Cardiac muscle cell (in vitro differentiated cells and primary cell): ENCODE measurements around the gene FGFR3. TPM values are rescaled to one million over a fixed set of nuclear protein-coding genes. Genes with fewer than 3 reads are reported as not detected.
A peak's percentile ranks its signal among the peaks of the same experiment; 100 is the strongest.

Experiments used
- DNase-seq, 2 donors: peaks; one replicate each; pipeline versions ENCODE4 v3.0.0 to v3.0.0-alpha.2; 2010 to 2017; ENCODE audit warnings: low read depth in 1 of 2, low spot score in 1 of 2
- H3K27ac ChIP-seq: fragments of 200-600 bp; sonication (generic); 2 replicates; pipeline ENCODE4 v1.5.1; 2016
- H3K27me3 ChIP-seq: fragments of 200-600 bp; sonication (generic); 2 replicates; pipeline ENCODE4 v1.6.0; 2016; ENCODE audit warnings: control low read depth
- H3K36me3 ChIP-seq: fragments of 200-600 bp; sonication (generic); 2 replicates; pipeline ENCODE4 v1.5.1; 2016; ENCODE audit warnings: control low read depth
- H3K4me1 ChIP-seq: fragments of 200-600 bp; sonication (generic); 2 replicates; pipeline ENCODE4 v1.8.1; 2017; ENCODE audit warnings: low read depth, mild to moderate bottlenecking, mixed run types
- H3K4me3 ChIP-seq: fragments of 200-600 bp; sonication (generic); 2 replicates; pipeline ENCODE4 v1.5.1; 2016; ENCODE audit warnings: mild to moderate bottlenecking
- H3K9me3 ChIP-seq: fragments of 200-600 bp; sonication (generic); 2 replicates; pipeline ENCODE4 v1.5.1; 2017; ENCODE audit warnings: low read depth, mild to moderate bottlenecking, control low read depth
- polyA plus RNA-seq: library from polyadenylated mRNA; unstranded; fragments of >200 nt; fragmentation: Nextera tagmentation; extraction: Ambion mirVana; gene quantifications from 2 replicates; pipeline ENCODE4 v1.2.1, GENCODE V29; 2016
- total RNA-seq: library from RNA; depleted of rRNA; stranded (reverse); fragments of >200 nt; gene quantifications from 2 replicates; pipeline ENCODE4 v1.2.3, GENCODE V29; 2016
- TF ChIP-seq, protein P1 (sequence below): IDR thresholded peaks from 2 replicates; pipeline ENCODE4 v1.5.1; 2012; ENCODE audit warnings: low read depth, mild to moderate bottlenecking, low read length

The FGFR3 gene
- total and polyA plus RNA-seq, 2 experiments from 2014 or later, result 39.2 to 47.3 TPM

DNA sequence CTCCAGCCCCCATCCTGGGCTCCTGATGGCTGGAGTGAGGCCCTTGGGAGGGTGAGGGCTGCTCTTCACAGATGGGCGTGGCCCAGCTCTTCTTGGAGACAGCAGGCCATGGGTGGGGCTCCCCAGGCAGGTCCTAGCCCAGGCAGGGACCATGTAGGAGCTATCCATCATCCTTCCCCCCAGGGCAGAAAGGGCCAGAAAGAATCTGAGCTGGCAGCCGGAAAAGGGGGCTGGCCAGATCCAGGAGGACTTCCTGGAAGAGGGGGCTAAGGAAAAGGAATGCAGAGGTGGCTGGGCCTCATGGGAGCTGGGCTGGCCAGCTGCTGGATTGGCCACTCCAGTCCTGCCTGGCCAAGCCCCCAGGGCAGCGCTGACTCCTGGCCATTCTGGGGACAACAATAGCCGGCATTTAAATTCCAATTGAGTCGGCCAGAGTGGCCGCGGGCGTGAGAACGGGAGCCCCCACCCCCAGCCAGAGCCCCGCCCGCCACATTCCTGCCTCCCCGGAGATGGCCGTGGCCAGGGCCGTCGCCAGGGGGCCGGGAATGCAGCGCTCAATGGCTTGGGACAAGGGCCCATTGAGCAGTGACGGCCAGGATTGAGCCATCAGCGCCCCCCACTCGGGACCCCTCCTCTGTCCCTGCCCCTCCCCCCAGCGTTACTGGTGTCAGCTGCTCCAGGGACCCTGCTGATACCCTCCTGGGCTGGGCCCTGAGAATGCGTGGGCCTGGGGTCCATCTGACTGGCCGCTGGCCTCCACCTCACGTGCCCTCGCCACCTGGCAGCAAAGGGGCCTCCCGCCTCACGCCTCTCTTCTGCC is 15.1 kb upstream of the FGFR3 start:
- no peaks in the 10 kb centered on the region for H3K27me3 ChIP-seq

DNA sequence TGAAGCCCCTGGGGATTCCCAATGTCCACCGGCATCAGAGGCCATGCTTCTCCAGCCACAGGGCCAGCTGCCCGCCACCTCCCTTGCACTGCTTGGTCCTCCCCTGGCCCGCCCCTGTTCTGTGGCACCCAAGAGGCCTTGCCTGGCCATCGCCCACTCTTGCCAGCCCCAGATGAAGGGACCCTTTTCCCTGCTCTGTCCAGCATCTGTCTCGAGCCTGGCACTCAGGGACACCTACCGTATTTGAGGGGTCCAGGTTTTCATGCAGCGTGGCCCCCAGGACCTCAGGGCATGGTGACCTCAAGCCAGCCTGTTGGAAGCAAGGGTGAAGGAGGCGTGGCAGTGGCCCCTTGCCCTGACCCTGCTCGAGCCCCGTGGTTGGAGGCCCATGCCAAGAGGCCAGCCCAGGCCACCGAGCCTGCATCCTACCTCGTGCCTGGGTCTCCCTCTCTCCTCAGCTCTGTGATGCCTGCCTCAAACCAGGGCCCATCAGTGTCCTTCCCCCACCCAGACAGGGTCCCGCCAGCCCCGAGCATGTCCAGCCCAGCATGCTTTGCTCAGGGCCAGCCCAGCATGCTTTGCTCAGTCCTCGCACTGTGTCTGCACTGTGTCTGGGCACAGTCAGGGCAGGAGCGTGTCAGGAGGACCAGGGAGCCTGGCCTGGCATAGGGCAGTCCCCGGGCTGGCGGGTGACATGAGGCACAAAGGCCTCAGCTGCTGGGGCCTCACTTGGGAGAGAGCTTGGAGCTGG is 14.3 kb upstream of the FGFR3 start:
- Histone ChIP-seq H3K4me1 (peaks cover 14% of the 10 kb centered on the region), H3K4me3 (no peak overlapping the region), H3K27me3 (no peaks in the 10 kb centered on the region), H3K27ac (no peak overlapping the region), H3K36me3 (no peaks in the 10 kb centered on the region), H3K9me3 (no peaks in the 10 kb centered on the region)
- TF ChIP-seq, protein P1, sequence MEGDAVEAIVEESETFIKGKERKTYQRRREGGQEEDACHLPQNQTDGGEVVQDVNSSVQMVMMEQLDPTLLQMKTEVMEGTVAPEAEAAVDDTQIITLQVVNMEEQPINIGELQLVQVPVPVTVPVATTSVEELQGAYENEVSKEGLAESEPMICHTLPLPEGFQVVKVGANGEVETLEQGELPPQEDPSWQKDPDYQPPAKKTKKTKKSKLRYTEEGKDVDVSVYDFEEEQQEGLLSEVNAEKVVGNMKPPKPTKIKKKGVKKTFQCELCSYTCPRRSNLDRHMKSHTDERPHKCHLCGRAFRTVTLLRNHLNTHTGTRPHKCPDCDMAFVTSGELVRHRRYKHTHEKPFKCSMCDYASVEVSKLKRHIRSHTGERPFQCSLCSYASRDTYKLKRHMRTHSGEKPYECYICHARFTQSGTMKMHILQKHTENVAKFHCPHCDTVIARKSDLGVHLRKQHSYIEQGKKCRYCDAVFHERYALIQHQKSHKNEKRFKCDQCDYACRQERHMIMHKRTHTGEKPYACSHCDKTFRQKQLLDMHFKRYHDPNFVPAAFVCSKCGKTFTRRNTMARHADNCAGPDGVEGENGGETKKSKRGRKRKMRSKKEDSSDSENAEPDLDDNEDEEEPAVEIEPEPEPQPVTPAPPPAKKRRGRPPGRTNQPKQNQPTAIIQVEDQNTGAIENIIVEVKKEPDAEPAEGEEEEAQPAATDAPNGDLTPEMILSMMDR, result no peak
- no peak for DNase-seq

More for the DNA sequence above, 15.1 kb upstream of the FGFR3 start:
- TF ChIP-seq, protein P1, result peak; percentile 13
- no peak overlapping the region for H3K4me3 ChIP-seq
- H3K36me3 ChIP-seq, result no peaks in the 10 kb centered on the region
- peak; percentile 41 to 67 for DNase-seq
- no peaks in the 10 kb centered on the region for H3K9me3 ChIP-seq
- H3K27ac ChIP-seq, result no peak overlapping the region
- H3K4me1 ChIP-seq, result peaks cover 18% of the 10 kb centered on the region

DNA sequence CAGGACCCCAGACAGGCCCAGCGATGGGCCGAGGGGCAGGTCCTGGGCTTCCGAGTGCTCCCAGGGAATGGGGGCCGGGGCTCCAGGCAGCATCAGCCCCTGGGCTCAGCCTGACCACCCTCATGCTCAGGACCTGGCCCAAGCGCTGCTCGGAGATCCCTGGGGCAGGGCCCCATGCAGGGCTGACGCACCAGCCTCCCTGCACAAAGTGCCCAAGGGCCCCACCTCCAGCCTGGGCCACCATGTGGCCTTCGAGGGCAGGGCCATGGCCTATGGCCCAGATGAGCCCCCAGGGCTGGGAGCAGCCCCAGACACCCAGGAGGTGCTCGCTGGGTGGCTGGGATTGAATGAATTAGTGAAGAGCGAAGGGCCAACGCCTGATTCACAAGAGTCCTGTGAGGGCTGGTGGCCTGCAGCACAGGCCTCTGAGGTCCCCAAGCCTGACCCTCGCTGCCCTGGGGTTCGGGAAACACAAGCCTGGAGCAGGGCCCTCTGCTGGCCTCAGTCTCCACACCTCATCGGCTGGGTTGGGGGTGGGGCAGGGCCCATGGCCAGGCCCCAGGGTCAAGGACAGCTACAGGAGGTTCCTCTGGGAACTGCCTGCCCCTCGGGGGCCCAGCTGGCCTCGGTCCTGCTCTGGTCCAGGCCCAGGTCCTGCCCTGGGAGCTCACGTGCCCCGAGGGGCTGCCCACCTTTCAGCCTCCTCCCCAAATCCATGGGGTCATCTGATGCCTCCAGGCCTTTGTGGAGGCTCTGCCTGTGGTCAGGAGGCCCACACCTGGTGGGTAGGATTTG is 13.3 kb upstream of the FGFR3 start:
- TF ChIP-seq, protein P1, result no peak
- Histone ChIP-seq H3K36me3 (no peaks in the 10 kb centered on the region), H3K4me3 (no peak overlapping the region), H3K27me3 (no peaks in the 10 kb centered on the region), H3K9me3 (no peaks in the 10 kb centered on the region), H3K4me1 (peaks cover 21% of the 10 kb centered on the region), H3K27ac (no peak overlapping the region)
- no peak for DNase-seq

DNA sequence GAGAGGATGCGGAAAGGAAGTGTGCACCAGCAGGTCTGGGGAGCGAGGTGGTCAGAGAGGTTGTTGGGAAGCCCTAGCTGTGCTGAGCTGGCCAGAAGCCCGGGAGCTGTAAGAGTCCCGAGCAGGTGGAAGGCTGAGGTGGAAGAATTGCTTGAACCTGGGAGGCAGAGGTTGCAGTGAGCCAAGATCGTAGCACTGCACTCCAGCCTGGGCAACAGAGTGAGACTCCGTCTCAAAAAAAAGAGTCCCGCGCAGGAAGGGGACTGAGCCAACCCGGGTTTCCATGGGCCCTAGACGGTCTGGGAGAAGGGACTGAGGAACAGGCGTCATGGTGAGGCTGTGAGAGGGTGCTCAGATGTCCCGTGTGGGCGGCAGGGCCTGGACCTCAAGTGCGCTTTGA is 12.7 kb upstream of the FGFR3 start:
- H3K4me1 ChIP-seq, result peaks cover 26% of the 10 kb centered on the region
- TF ChIP-seq, protein P1, result no peak

DNA sequence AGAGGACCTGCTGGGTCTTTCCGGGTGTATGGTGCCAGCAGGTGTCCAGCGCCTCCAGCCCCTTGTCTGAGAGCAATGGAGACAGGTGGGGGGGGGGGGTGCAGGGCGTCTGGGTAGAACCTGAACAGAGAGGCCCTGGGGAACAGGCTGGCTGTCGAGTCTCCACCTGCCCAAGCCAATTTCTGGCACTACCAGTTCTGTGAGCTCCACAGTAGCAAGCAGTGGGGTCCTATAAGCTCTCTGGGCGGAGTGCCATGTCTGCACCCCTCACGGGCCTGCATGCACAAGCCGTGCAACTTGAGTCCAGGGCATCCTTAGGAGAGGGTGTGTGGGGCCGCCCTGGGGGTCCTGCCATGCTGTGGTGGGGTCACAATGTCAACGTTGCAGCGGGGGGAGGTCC is 10.1 kb upstream of the FGFR3 start:
- TF ChIP-seq, protein P1, result no peak
- no peaks in the 10 kb centered on the region for H3K9me3 ChIP-seq
- H3K27ac ChIP-seq, result no peak overlapping the region
- no peak for DNase-seq
- H3K4me3 ChIP-seq, result no peak overlapping the region
- no peaks in the 10 kb centered on the region for H3K36me3 ChIP-seq
- H3K4me1 ChIP-seq, result peaks cover 39% of the 10 kb centered on the region
- no peaks in the 10 kb centered on the region for H3K27me3 ChIP-seq

More for the DNA sequence above, 12.7 kb upstream of the FGFR3 start:
- Histone ChIP-seq H3K4me3 (no peak overlapping the region), H3K36me3 (no peaks in the 10 kb centered on the region), H3K27me3 (no peaks in the 10 kb centered on the region), H3K9me3 (no peaks in the 10 kb centered on the region), H3K27ac (no peak overlapping the region)
- no peak for DNase-seq
